ENCODE data around the gene STARD5. TPM values are rescaled to one million over a fixed set of nuclear protein-coding genes. Genes with fewer than 3 reads are reported as not detected.

Gene STARD5
- total RNA-seq, 1 experiment from 2014 or later: 1.0 TPM

DNA sequence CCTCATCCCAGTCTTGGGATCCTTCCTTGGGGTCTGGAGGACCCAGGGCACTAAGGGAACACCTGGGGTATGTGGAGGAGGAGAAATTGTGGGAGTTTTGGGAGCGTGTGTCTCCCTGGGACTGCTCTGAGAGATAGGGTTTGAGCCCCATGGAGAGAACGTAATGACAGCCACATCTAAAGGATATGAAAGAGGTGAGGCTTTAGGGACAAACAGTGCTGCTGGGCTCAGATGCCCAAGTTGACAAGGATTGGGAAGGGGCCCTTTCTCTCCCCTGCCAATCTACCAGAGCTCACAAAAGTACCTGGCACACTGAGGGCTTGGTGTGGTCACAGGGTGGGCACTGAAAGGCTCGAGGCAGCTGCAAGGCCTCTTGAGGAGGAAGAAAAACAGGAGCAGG lies 13.3 kb upstream of the STARD5 start:
- no peaks in the 10 kb centered on the region for H3K9me3 ChIP-seq
- H3K36me3 Mint-ChIP-seq (ENCODE audit: insufficient read depth, unreplicated experiment): no peaks in the 10 kb centered on the region
- TF ChIP-seq CTCF (IDR thresholded peaks at IDR 0.05; ENCODE audit: insufficient read depth in 1 of 2, low read depth in 1 of 2, low read length in 1 of 2, severe bottlenecking in 1 of 2, unreplicated experiment in 1 of 2): no peak
- H3K4me1 ChIP-seq: peaks cover 11% of the 10 kb centered on the region
- no peak overlapping the region for H3K4me3 ChIP-seq (ENCODE audit: low read depth, low read length)
- BruUV-seq (replicated peaks): no TSS peak
- H3K27me3 Mint-ChIP-seq (ENCODE audit: insufficient read depth, unreplicated experiment): peaks cover 5% of the 10 kb centered on the region
- H3K27me3 ChIP-seq (replicated peaks; ENCODE audit: control insufficient read depth, insufficient read depth, low read length): no peaks in the 10 kb centered on the region
- DNase-seq: no peak
- no peak overlapping the region for H3K27ac Mint-ChIP-seq (ENCODE audit: unreplicated experiment)
- POLR2A ChIA-PET: no interaction called here
- intact Hi-C loops (cut with micrococcal nuclease; ENCODE audit: unreplicated experiment): no loop called here
- H3K9me3 Mint-ChIP-seq (ENCODE audit: unreplicated experiment): no peaks in the 10 kb centered on the region
- no peaks in the 10 kb centered on the region for H3K4me1 Mint-ChIP-seq (ENCODE audit: low read depth, unreplicated experiment)
- H3K4me3 Mint-ChIP-seq (ENCODE audit: unreplicated experiment): no peak overlapping the region
- CTCF ChIA-PET: no interaction called here
- H3K36me3 ChIP-seq (ENCODE audit: control insufficient read depth, insufficient read depth, low read length): no peaks in the 10 kb centered on the region

DNA sequence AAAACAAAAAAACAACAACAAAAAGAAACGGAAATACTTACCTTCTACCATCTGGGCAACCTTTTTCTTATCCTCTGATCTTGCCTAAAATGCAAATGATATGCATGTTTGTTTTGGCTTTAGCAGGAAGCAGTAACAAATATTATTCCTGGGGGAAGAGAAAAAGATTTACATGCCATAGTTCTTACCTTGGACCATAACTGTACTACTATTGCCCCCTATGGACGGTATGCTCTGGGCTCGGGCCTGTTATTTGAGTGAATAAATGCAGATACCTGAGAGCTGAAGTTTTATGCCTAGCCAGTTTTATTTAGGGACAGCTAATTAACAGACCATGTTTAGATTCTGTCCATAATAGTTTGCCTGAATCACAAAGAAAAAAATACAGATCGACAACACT lies 12.6 kb upstream of the STARD5 start:
- H3K27ac Mint-ChIP-seq (ENCODE audit: unreplicated experiment): no peak overlapping the region
- TF ChIP-seq CTCF (IDR thresholded peaks at IDR 0.05; ENCODE audit: insufficient read depth in 1 of 2, low read depth in 1 of 2, low read length in 1 of 2, severe bottlenecking in 1 of 2, unreplicated experiment in 1 of 2): no peak
- peaks cover 5% of the 10 kb centered on the region for H3K27me3 Mint-ChIP-seq (ENCODE audit: insufficient read depth, unreplicated experiment)
- Histone ChIP-seq H3K9me3 (no peaks in the 10 kb centered on the region), H3K4me3 (ENCODE audit: low read depth, low read length) (no peak overlapping the region), H3K4me1 (peaks cover 11% of the 10 kb centered on the region), H3K27me3 (replicated peaks; ENCODE audit: control insufficient read depth, insufficient read depth, low read length) (no peaks in the 10 kb centered on the region), H3K36me3 (ENCODE audit: control insufficient read depth, insufficient read depth, low read length) (no peaks in the 10 kb centered on the region)
- intact Hi-C loops (cut with micrococcal nuclease; ENCODE audit: unreplicated experiment): loop anchor here (1.0 kb wide), 1 partner anchor 61 kb away; no protein-coding TSS in a partner anchor
- no peaks in the 10 kb centered on the region for H3K4me1 Mint-ChIP-seq (ENCODE audit: low read depth, unreplicated experiment)
- DNase-seq: peak in 1 of 2 experiments; percentile 13
- CTCF ChIA-PET: no interaction called here
- no peaks in the 10 kb centered on the region for H3K9me3 Mint-ChIP-seq (ENCODE audit: unreplicated experiment)
- POLR2A ChIA-PET: no interaction called here
- no TSS peak for BruUV-seq (replicated peaks)
- no peak overlapping the region for H3K4me3 Mint-ChIP-seq (ENCODE audit: unreplicated experiment)
- H3K36me3 Mint-ChIP-seq (ENCODE audit: insufficient read depth, unreplicated experiment): no peaks in the 10 kb centered on the region

GRCh38 chr15:81335631-81336030 lies 11.7 kb upstream of the STARD5 start:
- DNase-seq: no peak
- no peaks in the 10 kb centered on the region for H3K27me3 ChIP-seq (replicated peaks; ENCODE audit: control insufficient read depth, insufficient read depth, low read length)
- Mint-ChIP-seq H3K9me3 (ENCODE audit: unreplicated experiment) (no peaks in the 10 kb centered on the region), H3K4me1 (ENCODE audit: low read depth, unreplicated experiment) (no peaks in the 10 kb centered on the region), H3K27ac (ENCODE audit: unreplicated experiment) (no peak overlapping the region), H3K27me3 (ENCODE audit: insufficient read depth, unreplicated experiment) (peaks cover 5% of the 10 kb centered on the region), H3K36me3 (ENCODE audit: insufficient read depth, unreplicated experiment) (no peaks in the 10 kb centered on the region), H3K4me3 (ENCODE audit: unreplicated experiment) (no peak overlapping the region)
- no peaks in the 10 kb centered on the region for H3K36me3 ChIP-seq (ENCODE audit: control insufficient read depth, insufficient read depth, low read length)
- BruUV-seq (replicated peaks): no TSS peak
- peaks cover 11% of the 10 kb centered on the region for H3K4me1 ChIP-seq
- no peak for TF ChIP-seq CTCF (IDR thresholded peaks at IDR 0.05; ENCODE audit: insufficient read depth in 1 of 2, low read depth in 1 of 2, low read length in 1 of 2, severe bottlenecking in 1 of 2, unreplicated experiment in 1 of 2)
- intact Hi-C loops (cut with micrococcal nuclease; ENCODE audit: unreplicated experiment): loop anchor here (1.0 kb wide), 1 partner anchor 60 kb away; no protein-coding TSS in a partner anchor
- POLR2A ChIA-PET: no interaction called here
- no peak overlapping the region for H3K4me3 ChIP-seq (ENCODE audit: low read depth, low read length)
- CTCF ChIA-PET: interaction anchor here (0.6 kb wide), 1 partner anchor 147 kb away, joined by 5 read pairs; no protein-coding TSS in a partner anchor
- no peaks in the 10 kb centered on the region for H3K9me3 ChIP-seq

Measured in Caco-2 (cell line).